GM23248 (cell line): ENCODE data around the gene SHISA6.

ENCODE experiments used
- EZH2 ChIP-seq: fragments of 200-600 bp; sonication (generic); IDR thresholded peaks from 2 replicates; pipeline ENCODE4 v1.6.1; 2018; ENCODE audit warnings: antibody characterized with exemption, mild to moderate bottlenecking; ENCODE audit not compliant: insufficient read depth, poor library complexity, severe bottlenecking
- EZH2phosphoT487 ChIP-seq: fragments of 200-600 bp; sonication (generic); IDR thresholded peaks from 2 replicates; pipeline ENCODE4 v1.6.1; 2018; ENCODE audit warnings: antibody characterized with exemption, moderate library complexity, mild to moderate bottlenecking, low read depth; ENCODE audit not compliant: insufficient read depth

GRCh38 chr17:11554042-11554441 is 313.0 kb downstream of the SHISA6 start:
- TF ChIP-seq EZH2phosphoT487 (no peak), EZH2 (no peak)
